Osteocyte (in vitro differentiated cells): ENCODE data around the gene GIGYF1. TPM values are rescaled to one million over a fixed set of nuclear protein-coding genes. Genes with fewer than 3 reads are reported as not detected.

Experiments
- DNase-seq: peaks from one replicate; pipeline ENCODE4 v3.0.0; 2021; ENCODE audit warnings: mixed read lengths; ENCODE audit not compliant: unreplicated experiment; ENCODE audit errors: extremely low spot score
- H3K27ac Mint-ChIP-seq: one replicate; pipeline ENCODE4 v1.8.0; 2021; ENCODE audit warnings: mild to moderate bottlenecking, mixed read lengths; ENCODE audit not compliant: unreplicated experiment
- H3K27me3 Mint-ChIP-seq: one replicate; pipeline ENCODE4 v1.8.0; 2021; ENCODE audit warnings: mixed read lengths; ENCODE audit not compliant: unreplicated experiment
- H3K36me3 Mint-ChIP-seq: one replicate; pipeline ENCODE4 v1.8.0; 2021; ENCODE audit warnings: mixed read lengths; ENCODE audit not compliant: unreplicated experiment
- H3K4me1 Mint-ChIP-seq: one replicate; pipeline ENCODE4 v1.8.0; 2021; ENCODE audit warnings: mixed read lengths; ENCODE audit not compliant: unreplicated experiment
- H3K4me3 Mint-ChIP-seq: one replicate; pipeline ENCODE4 v1.8.0; 2021; ENCODE audit warnings: mild to moderate bottlenecking, moderate library complexity, mixed read lengths; ENCODE audit not compliant: unreplicated experiment
- H3K9me3 Mint-ChIP-seq: one replicate; pipeline ENCODE4 v1.8.0; 2021; ENCODE audit warnings: mixed read lengths; ENCODE audit not compliant: unreplicated experiment
- CTCF ChIP-seq: fragments of 200-600 bp; sonication (generic); IDR thresholded peaks from 2 replicates; pipeline ENCODE4 v1.5.0; 2021; ENCODE audit warnings: antibody characterized with exemption, mild to moderate bottlenecking, moderate library complexity
- total RNA-seq: library from RNA; stranded (reverse); gene quantifications from 2 replicates; pipeline ENCODE4 v1.2.1, GENCODE V29; 2021

The GIGYF1 gene
- total RNA-seq, 1 donor from 2014 or later, result 64.6 TPM

- Mint-ChIP-seq H3K4me3 (peak overlapping the region; percentile 48), H3K4me1 (peaks cover 18% of the 10 kb centered on the region), H3K36me3 (peaks cover 15% of the 10 kb centered on the region), H3K27ac (no peak overlapping the region), H3K27me3 (no peaks in the 10 kb centered on the region), H3K9me3 (no peaks in the 10 kb centered on the region)
- no peak for TF ChIP-seq CTCF
- DNase-seq, result no peak
These were observed 16.5 kb downstream of the GIGYF1 start for GRCh38 chr7:100677308-100678267.

- no peak for DNase-seq
- H3K27ac Mint-ChIP-seq, result peak overlapping the region; percentile 69
- no peak for TF ChIP-seq CTCF
These were observed 17.3 kb downstream of the GIGYF1 start for GRCh38 chr7:100676501-100677306.

GRCh38 chr7:100675581-100676350, 18.3 kb downstream of the GIGYF1 start:
- peak overlapping the region; percentile 23 for H3K27ac Mint-ChIP-seq

More at GRCh38 chr7:100676501-100677306, 17.3 kb downstream of the GIGYF1 start:
- Mint-ChIP-seq H3K27me3 (no peaks in the 10 kb centered on the region), H3K4me1 (peaks cover 20% of the 10 kb centered on the region), H3K36me3 (peaks cover 15% of the 10 kb centered on the region), H3K4me3 (peak overlapping the region; percentile 65), H3K9me3 (no peaks in the 10 kb centered on the region)

GRCh38 chr7:100675105-100675451, 19.0 kb downstream of the GIGYF1 start:
- Mint-ChIP-seq H3K27ac (no peak overlapping the region), H3K36me3 (peaks cover 12% of the 10 kb centered on the region), H3K27me3 (peaks cover 4% of the 10 kb centered on the region), H3K4me1 (peaks cover 17% of the 10 kb centered on the region), H3K9me3 (no peaks in the 10 kb centered on the region), H3K4me3 (peak overlapping the region; percentile 94)
- no peak for TF ChIP-seq CTCF
- no peak for DNase-seq

More at GRCh38 chr7:100675581-100676350, 18.3 kb downstream of the GIGYF1 start:
- Mint-ChIP-seq H3K4me1 (peaks cover 20% of the 10 kb centered on the region), H3K36me3 (peaks cover 13% of the 10 kb centered on the region), H3K27me3 (peaks cover 4% of the 10 kb centered on the region), H3K4me3 (peak overlapping the region; percentile 75), H3K9me3 (no peaks in the 10 kb centered on the region)
- no peak for DNase-seq
- no peak for TF ChIP-seq CTCF
